Chondrocyte (in vitro differentiated cells): ENCODE results near the gene CHD6. TPM values are rescaled to one million over a fixed set of nuclear protein-coding genes. Genes with fewer than 3 reads are reported as not detected.
A peak's percentile ranks its signal among the peaks of the same experiment; 100 is the strongest.

ENCODE experiments used
- DNase-seq: peaks from one replicate; pipeline ENCODE4 v3.0.0; 2021; ENCODE audit warnings: mixed read lengths, low spot score
- H3K27ac Mint-ChIP-seq: one replicate; pipeline ENCODE4 v1.8.0; 2021; ENCODE audit warnings: mild to moderate bottlenecking, moderate library complexity, mixed read lengths; ENCODE audit not compliant: unreplicated experiment
- H3K27me3 Mint-ChIP-seq: 2 replicates; pipeline ENCODE4 v1.8.0; 2021; ENCODE audit warnings: low read depth, mixed read lengths
- H3K36me3 Mint-ChIP-seq: 2 replicates; pipeline ENCODE4 v1.8.0; 2021; ENCODE audit warnings: low read depth, mixed read lengths
- H3K4me1 Mint-ChIP-seq: 2 replicates; pipeline ENCODE4 v1.8.0; 2021; ENCODE audit warnings: low read depth, mild to moderate bottlenecking, mixed read lengths
- H3K4me3 Mint-ChIP-seq: one replicate; pipeline ENCODE4 v1.8.0; 2021; ENCODE audit warnings: mild to moderate bottlenecking, moderate library complexity, mixed read lengths; ENCODE audit not compliant: unreplicated experiment
- H3K9me3 Mint-ChIP-seq: 2 replicates; pipeline ENCODE4 v1.8.0; 2021; ENCODE audit warnings: low read depth, mixed read lengths
- CTCF ChIP-seq: fragments of 200-600 bp; sonication (generic); IDR thresholded peaks from 2 replicates; pipeline ENCODE4 v1.5.0; 2021; ENCODE audit warnings: antibody characterized with exemption, mild to moderate bottlenecking, moderate library complexity
- total RNA-seq: library from RNA; stranded (reverse); gene quantifications from 3 replicates; pipeline ENCODE4 v1.2.1, GENCODE V29; 2021

CHD6 gene
- total RNA-seq, 1 donor from 2014 or later, result 29.9 TPM

GRCh38 chr20:41630846-41631245 lies 12.7 kb upstream of the CHD6 start:
- Mint-ChIP-seq H3K27ac (no peak overlapping the region), H3K4me1 (peaks cover 9% of the 10 kb centered on the region), H3K9me3 (peaks cover 2% of the 10 kb centered on the region), H3K27me3 (no peaks in the 10 kb centered on the region), H3K36me3 (no peaks in the 10 kb centered on the region), H3K4me3 (no peak overlapping the region)
- no peak for DNase-seq
- no peak for TF ChIP-seq CTCF

- no peak for TF ChIP-seq CTCF
- Mint-ChIP-seq H3K9me3 (peaks cover 2% of the 10 kb centered on the region), H3K36me3 (no peaks in the 10 kb centered on the region), H3K4me1 (peaks cover 9% of the 10 kb centered on the region), H3K4me3 (no peak overlapping the region), H3K27ac (no peak overlapping the region), H3K27me3 (no peaks in the 10 kb centered on the region)
- no peak for DNase-seq
These were observed 9.6 kb upstream of the CHD6 start for GRCh38 chr20:41627611-41628244.

- H3K36me3 Mint-ChIP-seq, result no peaks in the 10 kb centered on the region
- no peak overlapping the region for H3K27ac Mint-ChIP-seq
- H3K9me3 Mint-ChIP-seq, result peaks cover 2% of the 10 kb centered on the region
- peaks cover 7% of the 10 kb centered on the region for H3K4me1 Mint-ChIP-seq
- DNase-seq, result no peak
- H3K27me3 Mint-ChIP-seq, result peaks cover 3% of the 10 kb centered on the region
- TF ChIP-seq CTCF, result peak; percentile 13
- no peak overlapping the region for H3K4me3 Mint-ChIP-seq
These were observed 8.9 kb upstream of the CHD6 start for GRCh38 chr20:41627001-41627495.

GRCh38 chr20:41623625-41624375 lies 5.6 kb upstream of the CHD6 start:
- TF ChIP-seq CTCF, result no peak
- H3K9me3 Mint-ChIP-seq, result peaks cover 2% of the 10 kb centered on the region
- H3K27me3 Mint-ChIP-seq, result peaks cover 3% of the 10 kb centered on the region
- H3K36me3 Mint-ChIP-seq, result no peaks in the 10 kb centered on the region
- H3K4me3 Mint-ChIP-seq, result no peak overlapping the region
- H3K27ac Mint-ChIP-seq, result no peak overlapping the region
- peaks cover 14% of the 10 kb centered on the region for H3K4me1 Mint-ChIP-seq
- no peak for DNase-seq

- peaks cover 2% of the 10 kb centered on the region for H3K9me3 Mint-ChIP-seq
- H3K4me1 Mint-ChIP-seq, result peaks cover 11% of the 10 kb centered on the region
- no peak for DNase-seq
- H3K27me3 Mint-ChIP-seq, result peaks cover 3% of the 10 kb centered on the region
- no peaks in the 10 kb centered on the region for H3K36me3 Mint-ChIP-seq
- no peak overlapping the region for H3K4me3 Mint-ChIP-seq
- no peak overlapping the region for H3K27ac Mint-ChIP-seq
- no peak for TF ChIP-seq CTCF
These were observed 4.4 kb upstream of the CHD6 start for GRCh38 chr20:41622584-41622983.
